GM12878 (cell line): ENCODE data around the gene TOMM34. TPM values are rescaled to one million over a fixed set of nuclear protein-coding genes. Genes with fewer than 3 reads are reported as not detected.

Source experiments
- ATAC-seq: fragments of 200-7000 bp; cut with Tn5 transposase; 3 replicates; pipeline ENCODE4 v1.9.1; 2020; ENCODE audit warnings: mild to moderate bottlenecking, moderate library complexity
- BruUV-seq: library from RNA; stranded (reverse); fragments of 400-500 nt; replicated peaks from 2 replicates; lab custom pipeline; 2021; lab: Mats Ljungman, UMichigan
- CTCF ChIA-PET: fragments of 300-600 bp; sonication (Branson Sonifier 250); formaldehyde crosslinking; extraction: SDS; loops from one replicate; lab custom pipeline; 2021; ENCODE audit warnings: inconsistent platforms; lab: Yijun Ruan, JAX
- POLR2A ChIA-PET: fragments of 350-600 bp; formaldehyde crosslinking; extraction: SDS; loops from one replicate; lab custom pipeline; 2021; ENCODE audit warnings: inconsistent platforms; lab: Charles Lee
- RAD21 ChIA-PET: fragments of 300-600 bp; sonication (Branson Sonifier 250); formaldehyde crosslinking; loops from one replicate; lab custom pipeline; 2023; ENCODE audit warnings: antibody characterized with exemption; ENCODE audit not compliant: unreplicated experiment; lab: Charles Lee
- SMC1A ChIA-PET: fragments of 300-600 bp; sonication (Branson Sonifier 250); formaldehyde crosslinking; loops from one replicate; lab custom pipeline; 2023; ENCODE audit not compliant: unreplicated experiment, uncharacterized antibody; lab: Charles Lee
- DNase-seq: peaks from one replicate; pipeline ENCODE4 v3.0.0-alpha.2; 2011; ENCODE audit warnings: low read depth, low spot score
- FAIRE-seq: peaks from 3 replicates; lab custom pipeline; 2011; peaks lifted over from hg19 to GRCh38; lab: Jason Lieb, UNC
- H2AFZ ChIP-seq: 2 replicates; pipeline ENCODE4 v1.6.0; 2011; ENCODE audit warnings: low read depth, low read length, control low read depth; ENCODE audit not compliant: control insufficient read depth
- H3K27ac ChIP-seq: 2 replicates; pipeline ENCODE4 v1.5.1; 2011; ENCODE audit warnings: control low read depth; ENCODE audit not compliant: control insufficient read depth, insufficient read depth
- H3K27me3 ChIP-seq, 2 experiments: replicated peaks in 1 of 2; 2 replicates each; pipeline versions ENCODE4 v1.6.0 to v1.6.1; 2011; ENCODE audit warnings: low read length in 1 of 2; ENCODE audit not compliant: control insufficient read depth in 2 of 2, insufficient read depth in 2 of 2
- H3K36me3 ChIP-seq, 2 experiments: 2 replicates each; pipeline ENCODE4 v1.5.1; 2011; ENCODE audit warnings: low read length in 1 of 2; ENCODE audit not compliant: control insufficient read depth in 2 of 2, insufficient read depth in 2 of 2
- H3K4me1 ChIP-seq: 2 replicates; pipeline ENCODE4 v1.6.1; 2011; ENCODE audit warnings: mild to moderate bottlenecking, low read length, moderate library complexity, mixed read lengths; ENCODE audit not compliant: control insufficient read depth, insufficient read depth
- H3K4me2 ChIP-seq: 2 replicates; pipeline ENCODE4 v1.6.0; 2011; ENCODE audit warnings: control low read depth; ENCODE audit not compliant: control insufficient read depth, insufficient read depth
- H3K4me3 ChIP-seq: fragments of 200-600 bp; sonication (generic); 2 replicates; pipeline ENCODE4 v1.5.1; 2016
- H3K79me2 ChIP-seq: 2 replicates; pipeline ENCODE4 v1.6.0; 2011; ENCODE audit warnings: low read length; ENCODE audit not compliant: control insufficient read depth, insufficient read depth
- H3K9ac ChIP-seq: 2 replicates; pipeline ENCODE4 v1.8.0; 2011; ENCODE audit warnings: low read length, control low read depth, mixed read lengths; ENCODE audit not compliant: control insufficient read depth, insufficient read depth
- H3K9me3 ChIP-seq: replicated peaks from 3 replicates; pipeline ENCODE4 v1.5.1; 2011; ENCODE audit warnings: mild to moderate bottlenecking, low read length; ENCODE audit not compliant: control insufficient read depth, insufficient read depth
- H4K20me1 ChIP-seq: 2 replicates; pipeline ENCODE4 v1.6.0; 2011; ENCODE audit not compliant: control insufficient read depth, insufficient read depth
- MEF2B ChIP-seq: fragments of 450-650 bp; IDR thresholded peaks from 2 replicates; pipeline ENCODE4 v1.6.1; 2018; ENCODE audit warnings: mild to moderate bottlenecking, moderate library complexity; ENCODE audit not compliant: partially characterized antibody, poor library complexity, severe bottlenecking
- PBX3 ChIP-seq: IDR thresholded peaks from 2 replicates; pipeline ENCODE4 v1.6.1; 2011; ENCODE audit warnings: mild to moderate bottlenecking, low read depth, low read length, moderate library complexity; ENCODE audit not compliant: insufficient replicate concordance
- PRDM15 ChIP-seq: fragments of 450-650 bp; formaldehyde crosslinking; IDR thresholded peaks from 2 replicates; pipeline ENCODE4 v1.4.0; 2020; ENCODE audit warnings: mild to moderate bottlenecking, moderate library complexity
- TCF3 ChIP-seq: IDR thresholded peaks from 2 replicates; pipeline ENCODE4 v1.6.1; 2012; ENCODE audit warnings: low read depth, mild to moderate bottlenecking, low read length, borderline replicate concordance; ENCODE audit not compliant: insufficient read depth
- WGBS: methylation state at CpG from one replicate; pipeline ENCODE4 v1.1.6; 2016; ENCODE audit warnings: low lambda C conversion rate; ENCODE audit not compliant: insufficient replicate concordance, insufficient coverage; ENCODE audit errors: missing lambda C conversion rate; 5-methylcytosine and 5-hydroxymethylcytosine counted together
- in situ Hi-C: fragments of 300-500 bp; cut with MboI; formaldehyde crosslinking; loops from 9 replicates; pipeline ENCODE4 v1.14.3; 2018; ENCODE audit warnings: mixed read lengths
- intact Hi-C: fragments of 100-400 bp; cut with micrococcal nuclease; formaldehyde crosslinking; loops from one replicate; pipeline ENCODE4 v1.14.2; 2022; ENCODE audit not compliant: unreplicated experiment
- polyA plus RNA-seq, 11 experiments: library from polyadenylated mRNA; depleted of rRNA in 4 of 11; unstranded in 6 of 11; stranded (reverse) in 5 of 11; fragments of >200 nt; fragmentation: Nextera tagmentation in 4 of 11; fragmentation: Illumina TruSeq in 1 of 11; extraction: Ambion mirVana in 4 of 11; extraction: Trizol in 1 of 11; gene quantifications; 1 replicate in 1 of 11; 2 replicates in 10 of 11; pipeline versions ENCODE4 v1.2.1 to v1.2.3, GENCODE V29; 2011 to 2016; ENCODE audit warnings: inconsistent platforms in 2 of 11, missing spikeins in 2 of 11, low read depth in 1 of 11
- total RNA-seq, 4 experiments: library from RNA; depleted of rRNA in 3 of 4; stranded (reverse); fragments of >200 nt in 3 of 4; fragmentation: Illumina TruSeq in 1 of 4; extraction: Trizol in 1 of 4; gene quantifications; 2 replicates each; pipeline versions ENCODE4 v1.2.1 to v1.2.3, GENCODE V29; 2013 to 2021

The TOMM34 gene
- total and polyA plus RNA-seq, 10 of the 15 experiments (the other 5 are each of a cell fraction or from before 2014, with no cell fraction given), result 14.0 to 73.8 (median 43.9) TPM

GRCh38 chr20:44936510-44936909 lies 23.7 kb downstream of the TOMM34 start:
- CTCF ChIA-PET, result interaction anchor here (1.2 kb wide), 1 partner anchor 159 kb away, joined by 4 read pairs; no protein-coding TSS in a partner anchor
- no peaks in the 10 kb centered on the region for H3K27me3 ChIP-seq
- no peaks in the 10 kb centered on the region for H3K9me3 ChIP-seq
- DNase-seq (no peak), FAIRE-seq (no peak), ATAC-seq (no peak)
- H3K36me3 ChIP-seq, result peaks cover 8 to 10% of the 10 kb centered on the region in 2 experiments; a peak in 3 of 4 replicates
- no peaks in the 10 kb centered on the region for H4K20me1 ChIP-seq
- SMC1A ChIA-PET, result no interaction called here
- TF ChIP-seq PRDM15, result no peak
- no peak for TF ChIP-seq MEF2B
- TF ChIP-seq PBX3, result no peak
- TF ChIP-seq TCF3, result no peak
- H3K4me1 ChIP-seq, result no peaks in the 10 kb centered on the region
- no peaks in the 10 kb centered on the region for H3K79me2 ChIP-seq
- no peak overlapping the region for H3K9ac ChIP-seq
- in situ Hi-C loops (no loop called here), intact Hi-C loops (no loop called here)
- H3K4me3 ChIP-seq, result no peak overlapping the region
- no peak overlapping the region for H3K27ac ChIP-seq
- 90% methylated on average over 10 of the region's 10 CpGs for WGBS
- H3K4me2 ChIP-seq, result no peak overlapping the region
- RAD21 ChIA-PET, result no interaction called here
- H2AFZ ChIP-seq, result no peak overlapping the region
- POLR2A ChIA-PET, result no interaction called here
- no TSS peak for BruUV-seq
